GM12878 (cell line): ENCODE measurements around the gene SFT2D1. TPM values are rescaled to one million over a fixed set of nuclear protein-coding genes. Genes with fewer than 3 reads are reported as not detected.

Experiments used
- ATAC-seq: fragments of 200-7000 bp; cut with Tn5 transposase; 3 replicates; pipeline ENCODE4 v1.9.1; 2020; ENCODE audit warnings: mild to moderate bottlenecking, moderate library complexity
- BruUV-seq: library from RNA; stranded (reverse); fragments of 400-500 nt; replicated peaks from 2 replicates; lab custom pipeline; 2021; lab: Mats Ljungman, UMichigan
- CTCF ChIA-PET: fragments of 300-600 bp; sonication (Branson Sonifier 250); formaldehyde crosslinking; extraction: SDS; loops from one replicate; lab custom pipeline; 2021; ENCODE audit warnings: inconsistent platforms; lab: Yijun Ruan, JAX
- POLR2A ChIA-PET: fragments of 350-600 bp; formaldehyde crosslinking; extraction: SDS; loops from one replicate; lab custom pipeline; 2021; ENCODE audit warnings: inconsistent platforms; lab: Charles Lee
- RAD21 ChIA-PET: fragments of 300-600 bp; sonication (Branson Sonifier 250); formaldehyde crosslinking; loops from one replicate; lab custom pipeline; 2023; ENCODE audit warnings: antibody characterized with exemption; ENCODE audit not compliant: unreplicated experiment; lab: Charles Lee
- SMC1A ChIA-PET: fragments of 300-600 bp; sonication (Branson Sonifier 250); formaldehyde crosslinking; loops from one replicate; lab custom pipeline; 2023; ENCODE audit not compliant: unreplicated experiment, uncharacterized antibody; lab: Charles Lee
- DNase-seq: peaks from one replicate; pipeline ENCODE4 v3.0.0-alpha.2; 2011; ENCODE audit warnings: low read depth, low spot score
- FAIRE-seq: peaks from 3 replicates; lab custom pipeline; 2011; peaks lifted over from hg19 to GRCh38; lab: Jason Lieb, UNC
- H2AFZ ChIP-seq: 2 replicates; pipeline ENCODE4 v1.6.0; 2011; ENCODE audit warnings: low read depth, low read length, control low read depth; ENCODE audit not compliant: control insufficient read depth
- H3K27ac ChIP-seq: 2 replicates; pipeline ENCODE4 v1.5.1; 2011; ENCODE audit warnings: control low read depth; ENCODE audit not compliant: control insufficient read depth, insufficient read depth
- H3K27me3 ChIP-seq, 2 experiments: replicated peaks in 1 of 2; 2 replicates each; pipeline versions ENCODE4 v1.6.0 to v1.6.1; 2011; ENCODE audit warnings: low read length in 1 of 2; ENCODE audit not compliant: control insufficient read depth in 2 of 2, insufficient read depth in 2 of 2
- H3K36me3 ChIP-seq, 2 experiments: 2 replicates each; pipeline ENCODE4 v1.5.1; 2011; ENCODE audit warnings: low read length in 1 of 2; ENCODE audit not compliant: control insufficient read depth in 2 of 2, insufficient read depth in 2 of 2
- H3K4me1 ChIP-seq: 2 replicates; pipeline ENCODE4 v1.6.1; 2011; ENCODE audit warnings: mild to moderate bottlenecking, low read length, moderate library complexity, mixed read lengths; ENCODE audit not compliant: control insufficient read depth, insufficient read depth
- H3K4me2 ChIP-seq: 2 replicates; pipeline ENCODE4 v1.6.0; 2011; ENCODE audit warnings: control low read depth; ENCODE audit not compliant: control insufficient read depth, insufficient read depth
- H3K4me3 ChIP-seq: fragments of 200-600 bp; sonication (generic); 2 replicates; pipeline ENCODE4 v1.5.1; 2016
- H3K79me2 ChIP-seq: 2 replicates; pipeline ENCODE4 v1.6.0; 2011; ENCODE audit warnings: low read length; ENCODE audit not compliant: control insufficient read depth, insufficient read depth
- H3K9ac ChIP-seq: 2 replicates; pipeline ENCODE4 v1.8.0; 2011; ENCODE audit warnings: low read length, control low read depth, mixed read lengths; ENCODE audit not compliant: control insufficient read depth, insufficient read depth
- H3K9me3 ChIP-seq: replicated peaks from 3 replicates; pipeline ENCODE4 v1.5.1; 2011; ENCODE audit warnings: mild to moderate bottlenecking, low read length; ENCODE audit not compliant: control insufficient read depth, insufficient read depth
- H4K20me1 ChIP-seq: 2 replicates; pipeline ENCODE4 v1.6.0; 2011; ENCODE audit not compliant: control insufficient read depth, insufficient read depth
- ATF2 ChIP-seq: IDR thresholded peaks from 2 replicates; pipeline ENCODE4 v1.6.1; 2012; ENCODE audit warnings: low read length, inconsistent platforms
- CHD2 ChIP-seq: IDR thresholded peaks from 2 replicates; pipeline ENCODE4 v1.6.1; 2011; ENCODE audit warnings: low read depth, low read length, improper control_type of control experiment, borderline replicate concordance
- EZH2 ChIP-seq: IDR thresholded peaks from 2 replicates; pipeline ENCODE4 v1.6.1; 2012; ENCODE audit warnings: low read depth, mild to moderate bottlenecking, control low read depth, inconsistent platforms, low read length, borderline replicate concordance; ENCODE audit not compliant: control insufficient read depth
- FOXM1 ChIP-seq: IDR thresholded peaks from 2 replicates; pipeline ENCODE4 v1.6.1; 2012; ENCODE audit warnings: low read depth, mild to moderate bottlenecking, inconsistent platforms, low read length, moderate library complexity
- IRF5 ChIP-seq: fragments of 450-650 bp; IDR thresholded peaks from 2 replicates; pipeline ENCODE4 v1.6.1; 2017; ENCODE audit warnings: borderline replicate concordance
- NR2C1 ChIP-seq: fragments of 450-650 bp; IDR thresholded peaks from 2 replicates; pipeline ENCODE4 v1.6.1; 2017; ENCODE audit warnings: antibody characterized with exemption, mild to moderate bottlenecking, moderate library complexity
- SIX5 ChIP-seq: IDR thresholded peaks from 2 replicates; pipeline ENCODE4 v1.6.1; 2011; ENCODE audit warnings: mild to moderate bottlenecking, low read depth, low read length, moderate library complexity; ENCODE audit not compliant: severe bottlenecking
- SKIL ChIP-seq: fragments of 450-650 bp; IDR thresholded peaks from 2 replicates; pipeline ENCODE4 v1.6.1; 2017; ENCODE audit warnings: mild to moderate bottlenecking, low read depth, inconsistent platforms; ENCODE audit not compliant: poor library complexity, severe bottlenecking
- SMC3 ChIP-seq: IDR thresholded peaks from 2 replicates; pipeline ENCODE4 v1.6.1; 2011; ENCODE audit warnings: low read length, improper control_type of control experiment, borderline replicate concordance
- TAF1 ChIP-seq: IDR thresholded peaks from 2 replicates; pipeline ENCODE4 v1.6.1; 2011; ENCODE audit warnings: mild to moderate bottlenecking, low read depth, low read length, borderline replicate concordance
- USF1 ChIP-seq: IDR thresholded peaks from 2 replicates; pipeline ENCODE4 v1.6.1; 2011; ENCODE audit warnings: borderline replicate concordance, low read depth, mild to moderate bottlenecking, moderate library complexity, mixed read lengths, low read length; ENCODE audit not compliant: insufficient read depth; ENCODE audit errors: extremely low read length
- ZBTB40 ChIP-seq: fragments of 450-650 bp; IDR thresholded peaks from 2 replicates; pipeline ENCODE4 v1.6.1; 2016; ENCODE audit warnings: mild to moderate bottlenecking, moderate library complexity, borderline replicate concordance
- ZNF24 ChIP-seq: fragments of 450-650 bp; IDR thresholded peaks from 2 replicates; pipeline ENCODE4 v1.6.1; 2017; ENCODE audit warnings: antibody characterized with exemption, mild to moderate bottlenecking
- WGBS: methylation state at CpG from one replicate; pipeline ENCODE4 v1.1.6; 2016; ENCODE audit warnings: low lambda C conversion rate; ENCODE audit not compliant: insufficient replicate concordance, insufficient coverage; ENCODE audit errors: missing lambda C conversion rate; 5-methylcytosine and 5-hydroxymethylcytosine counted together
- in situ Hi-C: fragments of 300-500 bp; cut with MboI; formaldehyde crosslinking; loops from 9 replicates; pipeline ENCODE4 v1.14.3; 2018; ENCODE audit warnings: mixed read lengths
- intact Hi-C: fragments of 100-400 bp; cut with micrococcal nuclease; formaldehyde crosslinking; loops from one replicate; pipeline ENCODE4 v1.14.2; 2022; ENCODE audit not compliant: unreplicated experiment
- polyA plus RNA-seq, 11 experiments: library from polyadenylated mRNA; depleted of rRNA in 4 of 11; unstranded in 6 of 11; stranded (reverse) in 5 of 11; fragments of >200 nt; fragmentation: Nextera tagmentation in 4 of 11; fragmentation: Illumina TruSeq in 1 of 11; extraction: Ambion mirVana in 4 of 11; extraction: Trizol in 1 of 11; gene quantifications; 1 replicate in 1 of 11; 2 replicates in 10 of 11; pipeline versions ENCODE4 v1.2.1 to v1.2.3, GENCODE V29; 2011 to 2016; ENCODE audit warnings: inconsistent platforms in 2 of 11, missing spikeins in 2 of 11, low read depth in 1 of 11
- total RNA-seq, 4 experiments: library from RNA; depleted of rRNA in 3 of 4; stranded (reverse); fragments of >200 nt in 3 of 4; fragmentation: Illumina TruSeq in 1 of 4; extraction: Trizol in 1 of 4; gene quantifications; 2 replicates each; pipeline versions ENCODE4 v1.2.1 to v1.2.3, GENCODE V29; 2013 to 2021

The SFT2D1 gene
- total and polyA plus RNA-seq, 10 of the 15 experiments (the other 5 are each of a cell fraction or from before 2014, with no cell fraction given): 69.5 to 281 (median 124) TPM

- BruUV-seq: no TSS peak
- no peaks in the 10 kb centered on the region for H3K36me3 ChIP-seq
- no peak overlapping the region for H3K4me2 ChIP-seq
- ChIA-PET CTCF (interaction anchor here (0.7 to 7.4 kb wide), 2 partner anchors 25 to 62 kb away, joined by 4 to 63 read pairs; no protein-coding TSS in a partner anchor), SMC1A (no interaction called here), POLR2A (no interaction called here), RAD21 (interaction anchor here (2.9 kb wide), 1 partner anchor 62 kb away, joined by 13 read pairs; no protein-coding TSS in a partner anchor)
- in situ Hi-C loops (no loop called here), intact Hi-C loops (no loop called here)
- ATAC-seq: no peak
- 55% methylated on average over 1 of the region's 1 CpG for WGBS
- H3K4me1 ChIP-seq: no peaks in the 10 kb centered on the region
- no peak overlapping the region for H3K9ac ChIP-seq
- no peak for DNase-seq
- H3K27me3 ChIP-seq: no peaks in the 10 kb centered on the region
- no peaks in the 10 kb centered on the region for H4K20me1 ChIP-seq
- FAIRE-seq: no peak
- no peak overlapping the region for H3K27ac ChIP-seq
- H3K4me3 ChIP-seq: no peak overlapping the region
- H2AFZ ChIP-seq: no peak overlapping the region
- H3K79me2 ChIP-seq: peaks cover 11% of the 10 kb centered on the region
- no peaks in the 10 kb centered on the region for H3K9me3 ChIP-seq
- TF ChIP-seq SKIL (no peak), CHD2 (no peak), IRF5 (no peak), EZH2 (no peak), USF1 (no peak), NR2C1 (no peak), SIX5 (no peak), ATF2 (no peak), FOXM1 (no peak), ZNF24 (no peak), SMC3 (no peak), TAF1 (no peak), ZBTB40 (no peak)
Measured at GRCh38 chr6:166375013-166375412, 32.7 kb upstream of the SFT2D1 start.
